OCI-LY3 (cell line): Measurements from ENCODE around the gene CYP2J2.

Experiments used
- EZH2phosphoT487 ChIP-seq: fragments of 200-600 bp; shearing (Covaris generic); IDR thresholded peaks from 2 replicates; pipeline ENCODE4 v1.6.1; 2018; ENCODE audit warnings: antibody characterized with exemption, mixed run types, low read depth
- TF ChIP-seq, protein P1 (sequence below): fragments of 200-600, 300-600 bp; sonication (generic); IDR thresholded peaks from 2 replicates; pipeline ENCODE4 v1.5.1; 2014; ENCODE audit warnings: antibody characterized with exemption, low read length, low read depth

DNA sequence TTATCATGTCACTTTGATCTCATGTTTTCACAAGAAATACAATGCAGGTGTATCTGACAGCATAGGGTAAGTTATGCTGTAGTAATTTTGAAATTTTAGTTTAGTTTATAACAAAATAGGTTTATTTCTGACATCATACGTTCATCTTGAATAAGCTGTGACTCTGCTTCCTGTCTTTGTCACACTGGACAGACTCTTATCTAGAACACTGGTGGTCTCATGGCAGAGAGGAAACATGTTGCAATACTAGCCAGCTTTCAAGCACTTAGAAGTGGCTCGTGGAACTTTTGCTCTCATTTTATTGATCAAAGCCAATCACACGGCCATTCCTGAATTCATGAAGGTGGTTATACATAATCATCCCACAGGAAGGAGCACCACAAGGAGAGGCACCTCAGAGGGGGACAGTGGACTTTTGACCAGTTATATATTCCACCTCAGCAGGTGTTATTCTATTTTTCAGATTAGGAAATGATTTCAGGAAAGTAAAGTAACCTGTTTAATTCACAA lies 46.5 kb downstream of the CYP2J2 start:
- TF ChIP-seq, protein P1, sequence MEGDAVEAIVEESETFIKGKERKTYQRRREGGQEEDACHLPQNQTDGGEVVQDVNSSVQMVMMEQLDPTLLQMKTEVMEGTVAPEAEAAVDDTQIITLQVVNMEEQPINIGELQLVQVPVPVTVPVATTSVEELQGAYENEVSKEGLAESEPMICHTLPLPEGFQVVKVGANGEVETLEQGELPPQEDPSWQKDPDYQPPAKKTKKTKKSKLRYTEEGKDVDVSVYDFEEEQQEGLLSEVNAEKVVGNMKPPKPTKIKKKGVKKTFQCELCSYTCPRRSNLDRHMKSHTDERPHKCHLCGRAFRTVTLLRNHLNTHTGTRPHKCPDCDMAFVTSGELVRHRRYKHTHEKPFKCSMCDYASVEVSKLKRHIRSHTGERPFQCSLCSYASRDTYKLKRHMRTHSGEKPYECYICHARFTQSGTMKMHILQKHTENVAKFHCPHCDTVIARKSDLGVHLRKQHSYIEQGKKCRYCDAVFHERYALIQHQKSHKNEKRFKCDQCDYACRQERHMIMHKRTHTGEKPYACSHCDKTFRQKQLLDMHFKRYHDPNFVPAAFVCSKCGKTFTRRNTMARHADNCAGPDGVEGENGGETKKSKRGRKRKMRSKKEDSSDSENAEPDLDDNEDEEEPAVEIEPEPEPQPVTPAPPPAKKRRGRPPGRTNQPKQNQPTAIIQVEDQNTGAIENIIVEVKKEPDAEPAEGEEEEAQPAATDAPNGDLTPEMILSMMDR: no peak
- no peak for TF ChIP-seq EZH2phosphoT487
